Caco-2 (cell line): ENCODE measurements around the gene BCL7B. TPM values are rescaled to one million over a fixed set of nuclear protein-coding genes. Genes with fewer than 3 reads are reported as not detected.

ENCODE experiments used
- BruUV-seq: library from RNA; stranded (reverse); fragments of 400-500 nt; replicated peaks from 2 replicates; lab custom pipeline; 2021; lab: Mats Ljungman, UMichigan
- CTCF ChIA-PET: fragments of 300-600 bp; sonication (Branson Sonifier 250); formaldehyde crosslinking; loops from one replicate; lab custom pipeline; 2022; ENCODE audit warnings: antibody characterized with exemption; lab: Charles Lee
- POLR2A ChIA-PET: fragments of 300-600 bp; sonication (Branson Sonifier 250); formaldehyde crosslinking; loops from one replicate; lab custom pipeline; 2022; ENCODE audit warnings: antibody characterized with exemption; lab: Charles Lee
- DNase-seq, 2 experiments: peaks; one replicate each; pipeline versions ENCODE4 v3.0.0 to v3.0.0-alpha.2; 2020 to 2022
- H3K27me3 ChIP-seq: replicated peaks from 2 replicates; pipeline ENCODE4 v1.6.0; 2011; ENCODE audit warnings: low read length; ENCODE audit not compliant: control insufficient read depth, insufficient read depth
- H3K36me3 ChIP-seq: 2 replicates; pipeline ENCODE4 v1.5.1; 2011; ENCODE audit warnings: low read length; ENCODE audit not compliant: control insufficient read depth, insufficient read depth
- H3K4me1 ChIP-seq: fragments of 250-450 bp; sonication (Bioruptor Pico); 2 replicates; pipeline ENCODE4 v1.5.1; 2020; ENCODE audit warnings: mild to moderate bottlenecking
- H3K4me3 ChIP-seq: 2 replicates; pipeline ENCODE4 v1.5.1; 2011; ENCODE audit warnings: low read depth, mild to moderate bottlenecking, control low read depth, low read length
- H3K9me3 ChIP-seq: fragments of 250-450 bp; sonication (Bioruptor Pico); 2 replicates; pipeline ENCODE4 v1.5.1; 2020; ENCODE audit warnings: mild to moderate bottlenecking, moderate library complexity
- H3K27ac Mint-ChIP-seq: one replicate; pipeline ENCODE4 v1.8.0; 2022; ENCODE audit warnings: mixed read lengths; ENCODE audit not compliant: unreplicated experiment
- H3K27me3 Mint-ChIP-seq: one replicate; pipeline ENCODE4 v1.8.0; 2022; ENCODE audit warnings: mixed read lengths; ENCODE audit not compliant: insufficient read depth, unreplicated experiment
- H3K36me3 Mint-ChIP-seq: one replicate; pipeline ENCODE4 v1.8.0; 2022; ENCODE audit warnings: mild to moderate bottlenecking, mixed read lengths; ENCODE audit not compliant: insufficient read depth, unreplicated experiment
- H3K4me1 Mint-ChIP-seq: one replicate; pipeline ENCODE4 v1.8.0; 2022; ENCODE audit warnings: low read depth, mixed read lengths; ENCODE audit not compliant: unreplicated experiment
- H3K4me3 Mint-ChIP-seq: one replicate; pipeline ENCODE4 v1.8.0; 2022; ENCODE audit warnings: mild to moderate bottlenecking, moderate library complexity, mixed read lengths; ENCODE audit not compliant: unreplicated experiment
- H3K9me3 Mint-ChIP-seq: one replicate; pipeline ENCODE4 v1.8.0; 2022; ENCODE audit warnings: mixed read lengths; ENCODE audit not compliant: unreplicated experiment
- intact Hi-C: fragments of 100-400 bp; cut with micrococcal nuclease; formaldehyde crosslinking; loops from one replicate; pipeline ENCODE4 v1.10.0; 2022; ENCODE audit not compliant: unreplicated experiment
- total RNA-seq: library from RNA; stranded (reverse); gene quantifications from 2 replicates; pipeline ENCODE4 v1.2.3, GENCODE V29; 2022
- TF ChIP-seq, protein P1 (sequence below), 2 experiments: fragments of 200-600 bp in 1 of 2; IDR thresholded peaks; 1 replicate in 1 of 2; 2 replicates in 1 of 2; pipeline versions ENCODE4 v1.5.1 to v1.8.0; 2011 to 2022; ENCODE audit warnings: antibody characterized with exemption in 1 of 2, control low read depth in 1 of 2, inconsistent platforms in 1 of 2, low read depth in 1 of 2, low read length in 1 of 2, mild to moderate bottlenecking in 1 of 2, moderate library complexity in 1 of 2; ENCODE audit not compliant: insufficient read depth in 1 of 2, severe bottlenecking in 1 of 2, unreplicated experiment in 1 of 2

The BCL7B gene
- total RNA-seq, 1 experiment from 2014 or later = 74.6 TPM

GRCh38 chr7:73522105-73522872 is 35.2 kb downstream of the BCL7B start, which contains the start of gene BAZ1B:
BAZ1B (minus strand) TSS chr7:73522293; CDS start chr7:73521933, 360 bp downstream.
- H3K4me1 ChIP-seq = peaks cover 18% of the 10 kb centered on the region
- POLR2A ChIA-PET = interaction anchor here (0.5 to 2.8 kb wide), 11 partner anchors 16 to 320 kb away, joined by 3 to 24 read pairs (median 4); partner anchors contain the start of genes BCL7B, METTL27 and TBL2
- H3K36me3 ChIP-seq = no peaks in the 10 kb centered on the region
- BruUV-seq = no TSS peak
- TF ChIP-seq, protein P1, sequence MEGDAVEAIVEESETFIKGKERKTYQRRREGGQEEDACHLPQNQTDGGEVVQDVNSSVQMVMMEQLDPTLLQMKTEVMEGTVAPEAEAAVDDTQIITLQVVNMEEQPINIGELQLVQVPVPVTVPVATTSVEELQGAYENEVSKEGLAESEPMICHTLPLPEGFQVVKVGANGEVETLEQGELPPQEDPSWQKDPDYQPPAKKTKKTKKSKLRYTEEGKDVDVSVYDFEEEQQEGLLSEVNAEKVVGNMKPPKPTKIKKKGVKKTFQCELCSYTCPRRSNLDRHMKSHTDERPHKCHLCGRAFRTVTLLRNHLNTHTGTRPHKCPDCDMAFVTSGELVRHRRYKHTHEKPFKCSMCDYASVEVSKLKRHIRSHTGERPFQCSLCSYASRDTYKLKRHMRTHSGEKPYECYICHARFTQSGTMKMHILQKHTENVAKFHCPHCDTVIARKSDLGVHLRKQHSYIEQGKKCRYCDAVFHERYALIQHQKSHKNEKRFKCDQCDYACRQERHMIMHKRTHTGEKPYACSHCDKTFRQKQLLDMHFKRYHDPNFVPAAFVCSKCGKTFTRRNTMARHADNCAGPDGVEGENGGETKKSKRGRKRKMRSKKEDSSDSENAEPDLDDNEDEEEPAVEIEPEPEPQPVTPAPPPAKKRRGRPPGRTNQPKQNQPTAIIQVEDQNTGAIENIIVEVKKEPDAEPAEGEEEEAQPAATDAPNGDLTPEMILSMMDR (IDR thresholded peaks at IDR 0.05; ENCODE audit: insufficient read depth in 1 of 2, low read depth in 1 of 2, low read length in 1 of 2, severe bottlenecking in 1 of 2, unreplicated experiment in 1 of 2) = peak in 1 of 2 experiments; percentile 21
- peak within 1 kb of the TSS; percentile 77 for H3K4me3 ChIP-seq
- Mint-ChIP-seq H3K9me3 (no peaks in the 10 kb centered on the region), H3K4me1 (peaks cover 18% of the 10 kb centered on the region), H3K4me3 (peak within 1 kb of the TSS; percentile 93), H3K27ac (peak within 1 kb of the TSS; percentile 98), H3K27me3 (no peaks in the 10 kb centered on the region), H3K36me3 (peaks cover 43% of the 10 kb centered on the region)
- DNase-seq = peak; percentile 99
- intact Hi-C loops = loop anchor here (1.0 to 5.0 kb wide), 3 partner anchors 35 to 145 kb away; partner anchors contain the start of genes BCL7B, TBL2 and VPS37D
- CTCF ChIA-PET = interaction anchor here (0.5 to 0.8 kb wide), 2 partner anchors 180 to 848 kb away, joined by 3 to 4 read pairs; no protein-coding TSS in a partner anchor
- no peaks in the 10 kb centered on the region for H3K27me3 ChIP-seq
- no peaks in the 10 kb centered on the region for H3K9me3 ChIP-seq

- ChIA-PET CTCF (interaction anchor here (0.8 kb wide), 1 partner anchor 179 kb away, joined by 3 read pairs; no protein-coding TSS in a partner anchor), POLR2A (interaction anchor here (0.8 to 2.8 kb wide), 6 partner anchors 35 to 321 kb away, joined by 3 to 24 read pairs (median 4); partner anchors contain the start of genes BCL7B, METTL27 and TBL2)
- peak in 1 of 2 experiments; percentile 77 for DNase-seq
- Histone ChIP-seq H3K9me3 (no peaks in the 10 kb centered on the region), H3K4me3 (peak overlapping the region; percentile 77), H3K27me3 (no peaks in the 10 kb centered on the region), H3K4me1 (peaks cover 18% of the 10 kb centered on the region), H3K36me3 (peaks cover 3% of the 10 kb centered on the region; the same call in 1 of the 2 replicates)
- H3K4me1 Mint-ChIP-seq = peaks cover 18% of the 10 kb centered on the region
- peak overlapping the region; percentile 93 for H3K4me3 Mint-ChIP-seq
- peak overlapping the region; percentile 98 for H3K27ac Mint-ChIP-seq
- TF ChIP-seq, protein P1 (IDR thresholded peaks at IDR 0.05; ENCODE audit: insufficient read depth in 1 of 2, low read depth in 1 of 2, low read length in 1 of 2, severe bottlenecking in 1 of 2, unreplicated experiment in 1 of 2) = no peak
- intact Hi-C loops = loop anchor here (1.0 to 5.0 kb wide), 3 partner anchors 36 to 146 kb away; partner anchors contain the start of genes BCL7B, TBL2 and VPS37D
- H3K36me3 Mint-ChIP-seq = peaks cover 50% of the 10 kb centered on the region
- H3K9me3 Mint-ChIP-seq = no peaks in the 10 kb centered on the region
- no TSS peak for BruUV-seq
- no peaks in the 10 kb centered on the region for H3K27me3 Mint-ChIP-seq
These were observed 35.8 kb downstream of the BCL7B start for GRCh38 chr7:73521636-73522104.
